ENCODE results near the gene ADAM10.
"Not testable (repeated sequence)": the region's sequence is repeated elsewhere in the genome, so short reads cannot be mapped to it uniquely, and the experiment has no call there.

Gene ADAM10

GRCh38 chr15:58603927-58604326, 145.6 kb downstream of the ADAM10 start:
- not testable (repeated sequence) for FAIRE-seq

GRCh38 chr15:58602823-58603222, 146.7 kb downstream of the ADAM10 start:
- FAIRE-seq, result no peak

GRCh38 chr15:58598829-58599210, 150.7 kb downstream of the ADAM10 start:
- no peak for FAIRE-seq

GRCh38 chr15:58597943-58598828, 151.3 kb downstream of the ADAM10 start:
- FAIRE-seq, result no peak

GRCh38 chr15:58595516-58596263, 153.8 kb downstream of the ADAM10 start:
- no peak for FAIRE-seq

- FAIRE-seq, result no peak
Observed at GRCh38 chr15:58594898-58595297, 154.6 kb downstream of the ADAM10 start.

- no peak for FAIRE-seq
Observed at GRCh38 chr15:58593870-58594269, 155.6 kb downstream of the ADAM10 start.

- FAIRE-seq, result no peak
Observed at GRCh38 chr15:58590926-58591325, 158.6 kb downstream of the ADAM10 start.

GRCh38 chr15:58590236-58590635, 159.3 kb downstream of the ADAM10 start:
- no peak for FAIRE-seq

- no peak for FAIRE-seq
Observed at GRCh38 chr15:58589047-58589446, 160.5 kb downstream of the ADAM10 start.

- no peak for FAIRE-seq
Observed at GRCh38 chr15:58588096-58588495, 161.4 kb downstream of the ADAM10 start.

GRCh38 chr15:58587486-58587885, 162.0 kb downstream of the ADAM10 start:
- FAIRE-seq, result no peak

- no peak for FAIRE-seq
Observed at GRCh38 chr15:58585693-58586443, 163.6 kb downstream of the ADAM10 start.

GRCh38 chr15:58584789-58585461, 164.6 kb downstream of the ADAM10 start:
- FAIRE-seq, result no peak

GRCh38 chr15:58583171-58583908, 166.2 kb downstream of the ADAM10 start:
- peak; percentile 26 for FAIRE-seq

- FAIRE-seq, result no peak
Observed at GRCh38 chr15:58582160-58582559, 167.3 kb downstream of the ADAM10 start.

- no peak for FAIRE-seq
Observed at GRCh38 chr15:58576657-58577056, 172.8 kb downstream of the ADAM10 start.

- no peak for FAIRE-seq
Observed at GRCh38 chr15:58575045-58575786, 174.3 kb downstream of the ADAM10 start.

GRCh38 chr15:58574631-58575030, 174.9 kb downstream of the ADAM10 start:
- FAIRE-seq, result no peak

- FAIRE-seq, result no peak
Observed at GRCh38 chr15:58573270-58573669, 176.2 kb downstream of the ADAM10 start.

GRCh38 chr15:58572521-58572920, 177.0 kb downstream of the ADAM10 start:
- no peak for FAIRE-seq
